Fibroblast of upper back skin (primary cell): ENCODE results near the gene SBK2.
A peak's percentile ranks its signal among the peaks of the same experiment; 100 is the strongest.
"Not testable (repeated sequence)": the region's sequence is repeated elsewhere in the genome, so short reads cannot be mapped to it uniquely, and the experiment has no call there.

ENCODE experiments used
- DNase-seq: peaks from one replicate; pipeline ENCODE4 v3.0.0-alpha.2; 2013

The SBK2 gene

GRCh38 chr19:55536951-55537740 is at the start of gene SBK2:
Gene SBK2 (minus strand): TSS chr19:55537133. CDS start chr19:55536294, 839 bp downstream.
- no peak for DNase-seq

- peak; percentile 91 for DNase-seq
Measured at GRCh38 chr19:55585658-55586339, 48.9 kb upstream of the SBK2 start.

GRCh38 chr19:55584871-55585270 is 47.9 kb upstream of the SBK2 start:
- DNase-seq = no peak

GRCh38 chr19:55583897-55584296 is 47.0 kb upstream of the SBK2 start:
- not testable (repeated sequence) for DNase-seq

DNA sequence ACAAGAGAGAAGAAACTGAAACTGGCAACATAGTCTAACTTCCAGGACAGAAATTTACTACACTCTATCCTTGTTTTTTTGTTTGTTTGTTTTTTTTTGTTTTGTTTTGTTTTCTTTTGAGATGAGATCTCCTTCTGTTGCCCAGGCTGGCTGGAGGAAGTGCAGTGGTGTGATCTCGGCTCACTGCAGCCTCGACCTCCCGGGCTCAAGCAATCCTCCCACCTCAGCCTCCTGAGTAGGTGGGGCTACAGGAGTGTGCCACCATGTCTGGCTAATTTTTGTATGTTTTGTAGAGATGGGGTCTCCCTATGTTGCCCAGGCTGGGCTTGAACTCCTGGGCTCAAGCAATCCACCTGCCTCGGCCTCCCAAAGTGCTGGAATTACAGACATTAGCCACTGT is 45.4 kb upstream of the SBK2 start:
- DNase-seq = not testable (repeated sequence)

GRCh38 chr19:55581823-55582223 is 44.9 kb upstream of the SBK2 start:
- peak; percentile 49 for DNase-seq

DNA sequence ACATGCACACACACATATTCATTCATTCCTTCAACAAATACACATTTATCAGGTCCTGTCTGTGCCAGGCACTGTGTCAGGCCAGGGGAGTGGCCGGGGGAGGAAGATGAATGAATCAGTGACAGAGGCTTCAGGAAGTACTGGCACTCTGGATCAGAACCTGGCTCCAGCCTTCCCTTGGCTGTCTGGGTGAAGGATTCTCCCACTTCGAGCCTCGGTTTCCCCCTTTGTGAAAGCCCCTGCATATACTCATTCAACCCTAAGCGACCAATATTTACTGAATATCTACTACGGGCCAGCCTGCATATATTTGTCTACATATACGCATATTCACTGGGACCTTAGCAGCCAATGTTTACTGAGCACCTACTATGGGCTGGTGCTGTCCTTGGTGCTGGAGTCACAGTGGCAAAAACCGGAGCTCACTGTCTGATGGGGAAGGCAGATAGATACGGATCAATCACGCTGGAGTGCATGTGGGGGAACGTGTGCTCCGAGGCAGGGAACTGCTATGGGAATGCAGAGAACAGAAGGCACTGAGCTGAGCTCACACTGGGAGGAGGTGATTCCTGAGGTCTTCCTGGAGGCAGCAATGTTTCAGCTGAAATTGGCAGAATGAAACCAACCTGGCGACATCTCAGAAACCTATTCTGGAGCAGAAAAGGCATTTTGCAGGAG is 44.4 kb upstream of the SBK2 start:
- DNase-seq = no peak

- DNase-seq = peak; percentile 88
Measured at GRCh38 chr19:55580628-55581144, 43.8 kb upstream of the SBK2 start, which contains the start of gene ZNF579. Gene ZNF579 (minus strand): TSS chr19:55580848. CDS start chr19:55579639, 1,209 bp downstream.

- DNase-seq = peak; percentile 39
Measured at GRCh38 chr19:55579766-55580621, 43.1 kb upstream of the SBK2 start.

- DNase-seq = no peak
Measured at GRCh38 chr19:55578761-55579747, 42.1 kb upstream of the SBK2 start.

DNA sequence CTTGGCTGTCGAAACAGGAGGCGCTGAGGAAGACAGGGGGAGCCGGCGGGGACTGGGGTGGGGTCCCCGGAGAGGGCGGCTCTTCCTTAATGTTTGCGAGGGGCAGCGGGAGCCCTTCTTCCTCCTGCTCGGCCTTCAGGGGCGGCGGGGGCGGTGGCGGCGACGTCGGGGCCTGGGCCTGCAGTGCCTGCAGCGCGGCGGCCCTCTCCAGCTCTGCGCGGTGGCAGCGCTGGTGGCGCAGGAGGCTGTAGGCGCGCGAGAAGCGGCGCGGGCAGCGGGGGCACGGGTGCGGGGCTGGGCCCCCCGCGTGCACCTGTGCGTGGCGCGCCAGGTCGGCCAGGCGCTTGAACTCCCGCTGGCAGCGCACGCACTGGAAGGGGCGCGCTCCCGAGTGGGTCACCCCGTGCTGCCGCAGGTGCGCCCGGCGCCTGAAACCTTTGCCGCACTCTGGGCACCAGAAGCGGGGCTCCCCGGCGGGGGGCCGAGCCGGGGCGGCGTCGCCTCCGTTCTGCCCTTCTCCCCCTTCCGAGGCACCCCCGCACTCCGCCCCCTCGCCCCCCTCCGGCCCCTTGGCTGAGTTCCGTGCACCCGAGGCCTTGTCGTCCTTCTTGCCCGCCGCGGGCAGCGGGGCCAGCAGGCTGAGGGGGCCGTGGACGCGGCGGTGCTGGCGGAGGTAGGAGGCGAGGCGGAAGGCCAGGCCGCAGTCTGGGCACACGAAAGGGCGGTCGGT is 41.3 kb upstream of the SBK2 start:
- no peak for DNase-seq

DNA sequence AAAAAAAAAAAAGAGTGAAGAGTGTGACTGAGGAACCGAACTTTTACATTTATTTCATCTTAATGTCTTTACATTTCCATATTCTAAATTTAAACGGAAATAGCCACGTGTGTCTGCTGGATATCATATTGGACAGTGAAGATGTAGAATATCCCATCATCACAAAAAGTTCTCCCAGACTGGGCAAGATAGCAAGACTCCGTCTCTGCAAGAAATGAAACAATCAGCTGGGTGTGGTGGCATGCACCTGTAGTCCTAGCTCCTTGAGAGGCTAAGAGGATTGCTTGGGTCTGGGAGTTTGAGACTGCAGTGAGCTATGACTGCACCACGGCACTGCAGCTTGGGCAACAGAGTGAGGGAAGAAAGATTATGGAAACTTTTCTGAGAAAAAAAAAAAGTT is 39.8 kb upstream of the SBK2 start:
- DNase-seq = no peak

DNA sequence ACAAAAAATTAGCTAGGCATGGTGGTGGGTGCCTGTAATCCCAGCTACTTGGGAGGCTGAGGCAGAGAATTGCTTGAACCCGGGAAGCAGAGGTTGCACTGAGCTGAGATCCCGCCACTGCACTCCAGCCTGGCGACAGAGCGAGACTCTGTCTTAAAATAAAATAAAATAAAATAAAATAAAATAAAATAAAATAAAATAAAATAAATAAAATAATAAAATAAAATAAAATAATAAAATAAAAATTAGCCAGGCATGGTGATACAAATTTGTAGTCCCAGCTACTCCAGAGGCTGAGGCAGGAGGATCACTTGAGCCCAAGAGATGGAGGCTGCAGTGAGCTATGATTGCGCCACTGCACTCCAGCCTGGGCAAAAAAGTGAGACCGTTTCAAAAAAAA is 37.0 kb upstream of the SBK2 start:
- DNase-seq = not testable (repeated sequence)

- DNase-seq = not testable (repeated sequence)
Measured at GRCh38 chr19:55569477-55569876, 32.5 kb upstream of the SBK2 start.

DNA sequence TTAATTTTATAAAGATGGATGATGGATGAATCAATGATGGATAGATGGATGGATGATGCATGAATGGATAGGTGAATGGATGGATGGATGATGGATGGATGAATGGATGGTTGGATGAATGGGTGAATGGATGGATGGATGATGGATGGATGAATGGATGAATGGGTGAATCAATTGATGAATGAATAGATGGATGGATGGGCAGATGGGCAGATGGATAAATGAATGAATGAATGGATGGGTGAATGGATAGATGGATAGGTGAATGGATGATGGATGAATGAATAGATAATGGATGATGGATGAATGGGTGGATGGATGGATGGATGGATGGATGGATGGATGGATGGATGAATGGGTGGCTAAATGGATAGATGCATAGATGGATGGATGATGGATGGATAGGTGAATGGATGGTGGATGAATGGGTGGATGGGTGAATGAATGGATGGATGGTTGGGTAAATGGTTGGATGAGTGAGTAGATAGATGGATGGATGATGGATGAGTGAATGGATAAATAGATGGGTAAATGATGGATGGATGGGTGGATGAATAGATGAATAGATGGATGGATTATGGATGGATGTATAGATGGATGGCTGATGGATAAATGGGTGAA is 30.9 kb upstream of the SBK2 start:
- no peak for DNase-seq

DNA sequence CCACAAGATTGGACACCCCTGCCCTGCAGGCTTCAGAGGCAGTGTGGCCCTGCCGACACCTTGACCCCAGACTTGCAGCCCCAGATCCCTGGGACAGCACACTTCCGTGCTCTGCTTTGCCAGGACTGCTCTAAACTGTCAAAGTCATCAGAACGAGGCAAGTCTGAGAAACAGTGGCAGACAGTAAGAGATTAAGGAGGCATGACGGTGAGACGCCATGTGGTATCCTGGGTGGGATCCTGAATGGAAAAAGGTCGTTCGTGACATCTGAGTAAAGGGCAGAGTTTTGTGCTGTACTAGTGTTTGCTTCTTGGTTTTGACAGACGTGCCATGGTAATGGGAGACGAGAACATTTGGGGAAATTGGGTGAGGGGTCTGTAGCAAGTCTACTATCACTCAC is 29.9 kb upstream of the SBK2 start:
- no peak for DNase-seq

GRCh38 chr19:55563261-55563690 is 26.3 kb upstream of the SBK2 start:
- no peak for DNase-seq

DNA sequence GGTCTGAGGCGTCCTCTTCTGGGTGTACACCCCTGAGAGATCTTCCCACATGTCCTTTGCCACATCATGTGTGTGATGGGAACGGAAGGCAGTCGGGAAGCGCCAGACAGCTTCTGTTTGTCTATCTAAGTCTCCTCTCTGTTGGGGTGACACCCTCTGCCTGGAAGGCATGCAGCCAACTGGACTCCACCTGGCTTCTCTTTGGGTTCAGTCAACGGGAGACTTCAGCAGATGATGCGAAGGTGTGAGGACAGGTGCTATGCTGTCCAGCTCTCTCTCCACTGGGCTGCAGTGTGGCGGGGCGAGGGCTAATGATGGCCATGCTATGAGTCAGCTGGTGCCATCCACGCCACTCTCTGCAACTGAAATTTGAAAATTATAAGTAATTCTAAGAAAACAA is 22.8 kb upstream of the SBK2 start:
- no peak for DNase-seq

DNA sequence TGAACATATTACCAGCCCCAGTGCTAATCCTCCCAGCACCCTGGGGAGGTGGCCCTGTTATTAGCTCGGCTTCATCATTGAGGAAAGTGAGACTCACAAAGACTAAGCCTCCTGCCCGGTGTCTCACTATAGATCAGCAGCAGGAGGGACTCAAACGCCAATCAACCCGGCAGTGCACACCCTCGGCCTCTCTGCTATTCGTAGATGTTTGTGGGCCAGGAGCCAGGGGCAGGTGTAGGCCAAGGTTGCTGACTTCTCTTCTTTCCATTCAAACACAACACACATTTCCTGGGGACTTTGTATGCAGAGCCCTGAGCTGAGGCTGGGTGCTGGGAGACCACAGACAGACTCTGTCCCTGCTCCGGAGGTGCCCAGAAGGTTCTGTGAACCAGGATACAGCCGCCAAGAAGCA is 17.8 kb upstream of the SBK2 start:
- DNase-seq = no peak

DNA sequence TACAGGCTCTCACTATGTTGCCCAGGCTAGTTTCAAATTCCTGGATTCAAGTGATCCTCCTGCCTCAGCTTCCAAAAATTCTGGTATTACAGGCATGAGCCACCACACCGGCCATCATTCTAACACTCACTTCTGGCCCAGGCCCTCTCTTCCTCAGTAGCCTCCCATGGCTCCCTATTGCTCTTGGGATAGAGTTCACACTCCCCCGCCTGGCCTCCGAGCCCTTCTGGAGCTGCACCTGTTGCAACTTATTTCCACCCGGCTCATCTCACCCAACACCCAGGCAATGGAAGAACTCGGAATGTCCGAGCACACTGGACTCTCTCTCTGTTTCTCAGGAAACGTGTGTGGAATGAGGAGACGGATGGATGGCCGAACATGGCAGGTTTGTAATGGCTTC is 17.4 kb upstream of the SBK2 start:
- DNase-seq = no peak
